GM19467 (cell line): ENCODE data around the gene HSD3B1.
"Not testable (repeated sequence)": the region's sequence is repeated elsewhere in the genome, so short reads cannot be mapped to it uniquely, and the experiment has no call there.

Source experiments
- ATAC-seq: cut with Tn5 transposase; IDR thresholded peaks from one replicate; pipeline ENCODE4 v1.9.1; 2021; ENCODE audit warnings: mild to moderate bottlenecking, moderate library complexity; ENCODE audit not compliant: unreplicated experiment

The HSD3B1 gene

GRCh38 chr1:119489201-119489600 lies 17.8 kb upstream of the HSD3B1 start:
- ATAC-seq, result no peak

DNA sequence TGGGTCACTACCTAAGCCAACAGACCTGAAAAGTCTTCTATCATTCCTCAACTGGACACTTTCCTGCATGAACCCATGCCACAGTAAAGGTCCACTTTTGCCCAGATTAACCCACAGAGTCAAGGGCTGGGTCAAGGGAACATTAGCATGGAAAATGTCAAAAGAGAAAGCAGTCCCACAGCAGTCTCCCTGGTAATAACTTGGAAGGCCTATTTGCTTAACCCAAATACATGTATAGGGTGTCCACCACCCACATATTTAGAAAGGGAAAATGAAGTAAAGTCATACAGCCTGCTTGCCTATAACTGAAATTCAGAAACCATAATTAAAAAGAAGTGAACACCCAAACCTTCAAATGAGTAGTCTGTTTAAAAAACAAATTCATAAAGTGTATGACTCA lies 16.1 kb upstream of the HSD3B1 start:
- no peak for ATAC-seq

DNA sequence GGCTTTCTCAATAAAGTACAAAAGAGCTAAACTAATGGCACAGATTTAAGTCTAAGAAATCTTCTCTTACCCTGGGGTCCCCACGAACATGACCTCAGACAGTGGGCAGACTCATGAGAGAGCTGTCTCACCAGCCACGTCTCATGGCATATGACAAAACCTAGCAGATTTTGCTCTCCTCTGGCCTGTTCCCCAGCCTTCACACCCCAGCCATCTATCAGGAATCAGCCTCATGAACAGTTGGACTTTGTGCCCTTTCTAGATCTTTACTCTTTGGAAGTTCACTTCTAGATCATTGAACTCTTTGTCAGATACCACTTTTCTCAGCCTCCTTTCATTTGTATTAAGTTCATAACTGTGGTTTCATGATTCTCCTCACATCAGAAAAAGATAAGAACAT lies 14.2 kb upstream of the HSD3B1 start:
- ATAC-seq, result no peak

DNA sequence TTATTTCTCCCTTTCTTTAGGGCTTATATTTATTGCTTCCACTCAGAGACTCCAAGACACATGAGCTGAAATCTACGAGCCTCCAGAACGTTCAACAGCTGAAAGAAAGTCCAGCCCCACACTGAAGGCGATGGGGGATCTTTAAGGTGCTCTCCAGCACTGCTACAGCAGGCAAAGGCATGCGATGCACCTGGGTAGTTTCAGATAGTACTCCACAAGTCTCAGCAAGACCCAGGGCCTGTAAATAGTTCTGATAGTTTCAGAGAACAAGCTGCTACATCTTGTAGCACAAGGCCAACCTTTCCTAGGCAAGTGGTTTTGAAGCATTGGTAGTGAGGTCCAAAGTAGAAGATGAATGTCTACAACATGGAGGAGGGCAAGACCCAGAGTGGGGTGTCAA lies 2.2 kb upstream of the HSD3B1 start:
- no peak for ATAC-seq

- ATAC-seq, result no peak
These were observed 3.0 kb downstream of the HSD3B1 start for GRCh38 chr1:119510046-119510445.

GRCh38 chr1:119515221-119515620 lies 8.2 kb downstream of the HSD3B1 start:
- no peak for ATAC-seq

GRCh38 chr1:119516247-119516646 lies 9.2 kb downstream of the HSD3B1 start:
- ATAC-seq, result no peak

DNA sequence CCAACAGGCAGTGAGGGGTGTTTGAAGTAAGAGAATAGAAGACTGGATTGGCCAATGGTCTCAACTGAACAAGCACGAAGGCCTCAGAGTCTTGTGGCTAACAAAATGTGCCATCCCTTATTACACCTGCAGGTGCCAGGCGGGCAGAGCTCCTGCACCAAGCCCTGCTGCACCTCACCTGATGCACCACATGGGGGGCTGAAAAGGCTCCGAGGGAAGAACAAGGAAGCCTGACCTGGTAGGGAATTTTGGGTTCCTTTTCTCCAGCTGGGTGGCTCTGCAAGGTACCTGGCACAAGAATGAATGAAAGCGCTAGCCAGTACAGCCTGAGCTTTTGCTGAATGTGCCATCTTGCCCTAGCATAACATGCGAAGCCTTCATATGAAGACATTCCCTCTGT lies 9.7 kb downstream of the HSD3B1 start:
- ATAC-seq, result no peak

DNA sequence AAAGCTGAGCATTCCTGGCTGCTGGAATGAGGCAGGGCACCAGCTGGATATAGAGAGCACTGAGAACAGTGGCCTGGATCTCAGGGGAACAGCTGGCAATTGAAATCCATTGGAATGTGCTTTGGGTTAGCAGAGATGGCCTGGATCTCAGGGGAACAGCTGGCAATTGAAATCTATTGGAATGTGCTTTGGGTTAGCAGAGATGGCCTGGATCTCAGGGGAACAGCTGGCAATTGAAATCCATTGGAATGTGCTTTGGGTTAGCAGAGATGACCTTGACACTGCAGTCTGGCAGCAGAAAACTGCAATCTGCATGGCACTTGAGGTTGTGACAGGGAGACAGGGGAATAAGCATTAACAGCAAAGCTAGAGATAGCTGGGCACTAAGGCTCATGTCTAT lies 10.7 kb downstream of the HSD3B1 start:
- ATAC-seq, result not testable (repeated sequence)

DNA sequence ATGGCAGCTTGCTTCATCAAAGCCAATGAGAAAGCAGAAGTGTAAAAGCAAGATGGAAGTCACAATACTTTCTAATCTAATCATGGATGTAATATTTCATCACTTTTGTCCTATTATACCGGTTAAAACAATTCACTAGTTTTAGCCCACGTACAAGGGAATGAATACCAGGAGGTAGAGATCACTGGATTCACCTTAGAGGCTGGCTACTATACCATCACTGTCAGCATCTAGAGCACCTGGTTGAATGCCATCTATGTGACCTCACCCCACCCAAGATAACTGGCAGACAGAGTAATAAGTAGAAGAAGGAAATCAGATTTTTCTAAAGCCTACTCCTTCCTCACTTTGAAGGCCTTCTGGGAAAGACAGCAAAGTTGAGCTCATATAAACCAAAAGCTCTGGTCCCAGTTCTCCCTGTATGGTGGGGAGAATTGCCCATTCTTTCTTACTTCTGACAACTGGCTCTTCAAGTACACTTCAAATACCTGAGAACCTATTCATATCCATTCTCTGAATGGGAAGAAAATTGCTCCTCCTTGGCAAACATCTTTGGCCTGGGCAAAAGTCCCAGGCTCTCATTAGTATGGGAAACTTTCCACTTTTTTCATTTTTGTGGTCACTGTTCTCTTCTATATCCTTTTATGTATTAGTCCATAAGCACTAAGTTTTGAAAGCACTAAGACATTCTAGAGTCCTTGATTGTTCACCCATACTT lies 24.8 kb downstream of the HSD3B1 start:
- ATAC-seq, result no peak

DNA sequence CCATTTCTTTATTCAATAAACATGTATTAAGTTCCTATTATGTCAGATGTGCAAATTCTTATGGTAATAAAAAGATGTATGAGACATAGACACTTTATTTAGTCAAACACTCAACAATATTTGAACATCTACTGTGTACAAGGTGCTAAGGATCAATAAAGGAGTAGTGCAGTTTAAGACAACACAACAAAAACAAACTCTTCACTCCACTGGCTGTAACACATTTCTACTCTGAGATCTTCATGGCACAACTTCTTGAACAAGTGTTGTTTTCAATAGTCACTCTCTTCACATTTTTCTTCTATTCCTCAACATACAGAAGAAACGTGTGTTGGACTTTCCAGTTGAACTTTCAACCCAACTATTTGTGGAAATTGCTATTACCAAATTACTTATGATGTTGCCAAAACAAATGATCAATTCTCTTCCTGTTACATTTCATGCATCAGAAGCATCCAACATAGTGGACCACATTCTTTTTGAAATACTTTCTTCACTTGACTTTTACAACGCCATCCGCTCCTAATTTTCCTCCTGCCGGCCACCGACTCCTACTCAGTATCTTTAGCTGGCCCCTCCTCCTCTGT lies 25.4 kb downstream of the HSD3B1 start:
- ATAC-seq, result no peak

- no peak for ATAC-seq
These were observed 28.4 kb downstream of the HSD3B1 start for GRCh38 chr1:119535381-119535780.

DNA sequence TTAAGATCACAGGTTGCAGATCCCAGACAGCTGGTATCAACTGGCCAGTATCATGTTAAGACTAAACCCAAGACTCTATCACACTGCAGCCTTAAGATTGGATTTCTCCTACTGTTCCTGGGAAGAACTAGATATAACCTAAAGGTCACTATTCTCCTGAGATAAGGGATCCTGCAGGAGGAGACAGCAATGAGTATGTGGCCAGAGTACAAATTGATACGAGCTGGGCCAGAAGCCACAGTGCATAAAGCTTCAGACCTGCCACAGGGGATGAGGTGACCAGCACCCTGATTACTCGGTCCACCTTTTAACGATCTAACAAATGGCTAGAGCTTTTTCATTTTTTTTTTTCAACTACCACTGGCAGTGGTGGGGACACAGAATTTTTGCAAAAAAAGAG lies 31.0 kb downstream of the HSD3B1 start:
- ATAC-seq, result no peak

DNA sequence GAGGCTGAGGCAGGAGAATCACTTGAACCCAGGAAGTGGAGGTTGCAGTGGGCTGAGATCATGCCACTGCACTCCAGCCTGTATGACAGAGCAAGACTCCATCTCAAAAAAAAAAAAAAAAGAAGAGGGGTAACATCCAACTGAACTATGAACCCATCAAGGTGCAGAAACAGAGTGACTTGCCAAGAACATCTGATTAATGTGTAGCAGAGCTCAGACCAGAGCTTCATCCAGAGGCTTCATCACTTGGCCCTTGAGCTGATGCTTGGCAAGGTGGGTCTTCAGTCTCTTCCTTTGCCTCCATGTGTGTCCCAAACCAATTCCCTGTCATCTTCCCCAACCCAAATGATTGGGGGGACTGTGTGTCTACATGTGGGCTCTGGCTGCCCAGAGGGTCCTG lies 32.6 kb downstream of the HSD3B1 start:
- no peak for ATAC-seq

DNA sequence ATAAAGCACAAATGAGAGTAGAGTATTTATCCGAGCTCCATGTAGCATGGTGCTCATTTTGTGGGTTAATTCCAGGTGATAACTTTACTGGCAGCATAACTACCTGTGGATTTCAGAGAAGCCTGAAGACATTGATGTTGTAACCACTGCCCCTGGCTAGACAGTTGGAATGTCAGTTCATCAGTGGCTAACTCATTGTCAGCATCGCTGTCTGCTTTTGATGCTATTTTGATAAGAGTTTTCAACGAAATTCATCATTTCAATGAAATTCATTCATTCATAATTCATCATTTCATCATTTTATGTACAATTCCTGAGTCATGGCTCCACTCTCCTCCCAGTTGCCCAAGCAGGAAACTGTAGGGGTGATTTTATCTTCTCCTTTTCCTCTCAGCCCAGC lies 34.4 kb downstream of the HSD3B1 start:
- ATAC-seq, result no peak

GRCh38 chr1:119542492-119542946 lies 35.5 kb downstream of the HSD3B1 start:
- ATAC-seq, result no peak

DNA sequence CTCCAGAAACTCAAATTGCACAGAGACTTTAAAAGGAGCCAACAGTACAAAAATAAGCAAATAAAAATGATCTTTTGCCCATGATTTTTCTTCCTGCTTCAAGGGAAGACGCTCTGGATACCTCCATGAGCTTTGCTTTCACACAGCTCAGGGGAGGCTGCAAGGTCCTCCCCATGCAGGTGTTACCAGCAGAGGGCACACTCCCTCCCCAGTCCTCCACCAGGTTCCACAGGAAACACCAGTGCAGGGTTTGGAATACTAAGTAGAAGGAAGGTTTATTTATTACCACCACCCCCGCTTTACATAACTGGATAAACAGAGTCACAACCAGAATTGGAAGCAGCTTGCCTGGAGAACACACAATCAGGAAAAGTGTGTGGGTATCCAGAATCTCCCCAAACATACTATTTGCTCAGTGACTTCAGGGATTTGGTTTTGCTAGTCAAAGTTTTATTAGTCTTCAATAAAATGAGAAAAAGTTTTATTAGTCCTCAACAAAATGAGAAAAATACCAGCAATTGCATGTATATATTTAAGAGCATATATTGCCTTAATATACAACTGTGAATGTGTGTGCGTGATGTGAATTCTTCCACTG lies 37.3 kb downstream of the HSD3B1 start:
- ATAC-seq, result no peak

DNA sequence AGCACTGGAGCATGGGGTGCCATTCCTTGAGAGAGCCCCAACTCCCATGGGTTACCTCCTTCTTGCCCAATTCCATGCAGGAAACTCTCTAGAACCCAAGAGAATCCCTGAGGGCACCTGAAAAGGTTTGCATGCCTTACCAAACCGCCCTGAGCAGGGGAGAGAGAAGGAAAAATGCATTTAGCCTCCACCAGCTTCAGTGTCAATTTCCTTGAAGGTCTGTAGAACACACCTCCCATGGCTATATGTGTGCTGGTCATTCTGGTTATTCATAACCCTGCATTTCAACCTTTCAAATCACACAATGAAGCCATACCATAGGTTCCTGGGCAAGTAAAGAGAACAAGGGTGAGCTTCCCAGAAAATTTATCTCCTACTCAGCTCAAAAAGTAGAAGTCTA lies 39.6 kb downstream of the HSD3B1 start:
- ATAC-seq, result no peak

GRCh38 chr1:119547306-119547705 lies 40.3 kb downstream of the HSD3B1 start:
- no peak for ATAC-seq

- no peak for ATAC-seq
These were observed 40.8 kb downstream of the HSD3B1 start for GRCh38 chr1:119547805-119548204.

DNA sequence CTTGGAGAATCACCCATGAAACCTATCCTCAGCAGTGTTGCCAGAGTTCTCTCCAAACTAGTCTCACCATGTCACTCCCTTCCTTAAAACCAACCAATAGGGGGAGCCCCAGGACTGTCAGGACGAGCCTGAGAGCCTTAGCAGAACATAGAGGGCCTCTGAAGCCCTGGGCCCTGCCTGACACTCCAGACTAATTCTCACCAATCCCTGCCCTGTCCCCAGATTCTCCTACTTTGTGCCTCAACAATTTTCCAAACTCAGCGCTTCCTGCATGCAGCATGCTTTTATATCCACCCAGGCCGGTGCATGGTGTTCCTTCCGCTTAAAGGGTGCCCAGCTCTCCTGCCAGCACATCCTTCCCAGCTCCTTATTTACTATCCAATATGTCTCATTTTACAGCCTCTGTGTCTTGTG lies 42.7 kb downstream of the HSD3B1 start:
- no peak for ATAC-seq

- no peak for ATAC-seq
These were observed 43.4 kb downstream of the HSD3B1 start for GRCh38 chr1:119550381-119550780.
